Heart right ventricle (tissue), 16 donors: ENCODE data around the gene AP1S3. TPM values are rescaled to one million over a fixed set of nuclear protein-coding genes. Genes with fewer than 3 reads are reported as not detected.

Experiments used
- ATAC-seq, 8 donors: fragments of 200-7000 bp; cut with Tn5 transposase; one replicate each; pipeline ENCODE4 v1.9.1; 2020; ENCODE audit warnings: mild to moderate bottlenecking in 8 of 8, moderate library complexity in 8 of 8, moderate number of reproducible peaks in 1 of 8
- DNase-seq, 2 donors: peaks; one replicate each; pipeline ENCODE4 v3.0.0-alpha.2; 2020
- H3K27ac ChIP-seq, 10 donors: fragments of 200-600 bp; sonication (generic) in 2 of 10; one replicate each; pipeline versions ENCODE4 v1.5.0 to v1.8.0; 2020 to 2022; ENCODE audit warnings: mild to moderate bottlenecking in 3 of 10
- H3K27me3 ChIP-seq, 7 donors: fragments of 200-600 bp; one replicate each; pipeline ENCODE4 v1.8.0; 2021 to 2022; ENCODE audit warnings: mild to moderate bottlenecking in 2 of 7
- H3K36me3 ChIP-seq, 9 donors: fragments of 200-600 bp; sonication (generic) in 1 of 9; one replicate each; pipeline versions ENCODE4 v1.5.0 to v1.8.0; 2020 to 2022; ENCODE audit warnings: mild to moderate bottlenecking in 2 of 9
- H3K4me1 ChIP-seq, 9 donors: fragments of 200-600 bp; sonication (generic) in 1 of 9; one replicate each; pipeline versions ENCODE4 v1.5.0 to v1.8.0; 2020 to 2022; ENCODE audit warnings: mild to moderate bottlenecking in 4 of 9
- H3K4me3 ChIP-seq, 10 donors: fragments of 200-600 bp; sonication (generic) in 2 of 10; one replicate each; pipeline versions ENCODE4 v1.5.0 to v1.8.0; 2020 to 2022; ENCODE audit warnings: mild to moderate bottlenecking in 7 of 10, moderate library complexity in 2 of 10
- H3K9me3 ChIP-seq, 11 donors: fragments of 200-600 bp in 10 of 11; sonication (generic) in 2 of 11; one replicate each; pipeline versions ENCODE4 v1.5.0 to v1.8.0; 2013 to 2022; ENCODE audit warnings: mild to moderate bottlenecking in 2 of 11, control low read depth in 1 of 11, moderate library complexity in 1 of 11
- WGBS, 2 donors: extraction: QIAGEN DNeasy Blood & Tissue Kit; methylation state at CpG; one replicate each; pipeline ENCODE4 v1.1.7; 2013; ENCODE audit warnings: inconsistent platforms in 1 of 2; 5-methylcytosine and 5-hydroxymethylcytosine counted together
- intact Hi-C, 10 donors: fragments of 100-400 bp; cut with DNase I; formaldehyde crosslinking; loops; one replicate each; pipeline versions ENCODE4 v1.11.1 to v1.14.2; 2022
- polyA plus RNA-seq, 2 donors: library from polyadenylated mRNA; stranded (reverse); fragments of 200-250 nt; gene quantifications; one replicate each; pipeline ENCODE4 v1.2.3, GENCODE V29; 2013
- total RNA-seq, 10 donors: library from RNA; stranded (reverse); fragmentation: NEBNext Ultra II Directional in 3 of 10; extraction: Animal tissue kit (Norgen Biotek cat#: 25700) in 3 of 10; gene quantifications; one replicate each; pipeline versions ENCODE4 v1.2.1 to v1.2.4, GENCODE V29; 2021 to 2023
- TF ChIP-seq, protein P1 (sequence below), 9 donors: fragments of 200-600 bp; sonication (generic) in 2 of 9; IDR thresholded peaks; one replicate each; pipeline versions ENCODE4 v1.5.0 to v1.8.0; 2021 to 2022; ENCODE audit warnings: antibody characterized with exemption in 9 of 9, mild to moderate bottlenecking in 5 of 9, moderate library complexity in 1 of 9
- donor health status: Arrhythmogenic right ventricular cardiomyopathy.
- donor health status: ischemic (EF 13 %, LVEDD 7.1; RV severe dilation, severe dysfunction).
- donor health status: healthy with polysubstance abuse.
- donor health status: DM: no; HTN: yes; CAD: no.
- donor health status: DM: no; HTN: no; CAD: no.
- donor health status: ischemic (EF 25% LVEDD 6.9; RV normal size, moderate dysfunction).
- donor health status: ischemic (EF 25% LVEDD 5.7; RV mildly dilated, moderate dysfunction).
- donor health status: healthy.
- donor health status: DM: yes; HTN: yes; CAD: no.
- donor health status: Ischemic cardiomyopathy.
- donor health status: ischemic (EF 35%, LVEDD 5.7; RV mildly dilated, moderate dysfunction).
- donor health status: nonischemic (EF 11% LVEDD 7.7; RV severe dilation, severe dysfunction).
- donor health status: DM: yes; HTN: yes; CAD: no.
- donor health status: PGD.
- donor health status: ischemic (EF 29% LVEDD 5.4; RV normal size, mild dysfunction).
- donor health status: nonischemic (EF 23%, LVEDD 6.1; RV moderate dilation, normal function).

AP1S3 gene
- total and polyA plus RNA-seq, 12 donors = 0.12 to 0.85 (median 0.37) TPM; not detected in 4

DNA sequence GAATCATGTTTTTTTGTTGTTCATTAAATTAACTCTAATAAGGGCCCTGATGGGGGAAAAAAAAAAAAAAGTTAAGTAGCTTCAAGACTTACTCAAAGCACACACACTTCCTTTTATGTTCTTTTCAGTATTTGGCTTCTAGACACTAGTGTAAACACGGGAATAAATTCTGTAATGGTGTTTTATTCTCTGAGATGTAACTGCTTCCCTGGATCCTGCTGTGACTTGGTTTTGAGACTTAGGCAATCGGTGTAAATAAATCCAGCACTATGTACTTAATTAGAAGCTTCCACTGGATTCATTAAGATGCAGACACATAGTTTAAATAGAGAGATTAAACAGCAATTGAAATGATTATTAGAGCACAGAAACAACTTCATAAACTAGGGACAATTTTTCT is 26.1 kb upstream of the AP1S3 start:
- no peak for DNase-seq
- H3K27ac ChIP-seq = no peak overlapping the region
- H3K27me3 ChIP-seq = no peaks in the 10 kb centered on the region
- H3K36me3 ChIP-seq = peaks cover 0 to 22% (median 0%) of the 10 kb centered on the region in 9 donors
- no peak overlapping the region for H3K4me3 ChIP-seq
- no peak for ATAC-seq
- TF ChIP-seq, protein P1, sequence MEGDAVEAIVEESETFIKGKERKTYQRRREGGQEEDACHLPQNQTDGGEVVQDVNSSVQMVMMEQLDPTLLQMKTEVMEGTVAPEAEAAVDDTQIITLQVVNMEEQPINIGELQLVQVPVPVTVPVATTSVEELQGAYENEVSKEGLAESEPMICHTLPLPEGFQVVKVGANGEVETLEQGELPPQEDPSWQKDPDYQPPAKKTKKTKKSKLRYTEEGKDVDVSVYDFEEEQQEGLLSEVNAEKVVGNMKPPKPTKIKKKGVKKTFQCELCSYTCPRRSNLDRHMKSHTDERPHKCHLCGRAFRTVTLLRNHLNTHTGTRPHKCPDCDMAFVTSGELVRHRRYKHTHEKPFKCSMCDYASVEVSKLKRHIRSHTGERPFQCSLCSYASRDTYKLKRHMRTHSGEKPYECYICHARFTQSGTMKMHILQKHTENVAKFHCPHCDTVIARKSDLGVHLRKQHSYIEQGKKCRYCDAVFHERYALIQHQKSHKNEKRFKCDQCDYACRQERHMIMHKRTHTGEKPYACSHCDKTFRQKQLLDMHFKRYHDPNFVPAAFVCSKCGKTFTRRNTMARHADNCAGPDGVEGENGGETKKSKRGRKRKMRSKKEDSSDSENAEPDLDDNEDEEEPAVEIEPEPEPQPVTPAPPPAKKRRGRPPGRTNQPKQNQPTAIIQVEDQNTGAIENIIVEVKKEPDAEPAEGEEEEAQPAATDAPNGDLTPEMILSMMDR (IDR thresholded peaks at IDR 0.05) = no peak
- H3K9me3 ChIP-seq = no peaks in the 10 kb centered on the region
- H3K4me1 ChIP-seq = no peaks in the 10 kb centered on the region
- 90 to 93% methylated on average over 2 of the region's 2 CpGs for WGBS, 2 donors
- intact Hi-C loops = no loop called here

GRCh38 chr2:223860809-223861738 is 23.7 kb upstream of the AP1S3 start:
- DNase-seq (no peak), ATAC-seq (peak in 1 of 8 donors; percentile 42)
- Histone ChIP-seq H3K9me3 (no peaks in the 10 kb centered on the region), H3K36me3 (peaks cover 0 to 17% (median 0%) of the 10 kb centered on the region in 9 donors), H3K27ac (no peak overlapping the region), H3K27me3 (no peaks in the 10 kb centered on the region), H3K4me3 (no peak overlapping the region), H3K4me1 (no peaks in the 10 kb centered on the region)
- 83% methylated on average over 5 of the region's 5 CpGs for WGBS, 2 donors
- intact Hi-C loops = no loop called here
- TF ChIP-seq, protein P1 (IDR thresholded peaks at IDR 0.05) = no peak

DNA sequence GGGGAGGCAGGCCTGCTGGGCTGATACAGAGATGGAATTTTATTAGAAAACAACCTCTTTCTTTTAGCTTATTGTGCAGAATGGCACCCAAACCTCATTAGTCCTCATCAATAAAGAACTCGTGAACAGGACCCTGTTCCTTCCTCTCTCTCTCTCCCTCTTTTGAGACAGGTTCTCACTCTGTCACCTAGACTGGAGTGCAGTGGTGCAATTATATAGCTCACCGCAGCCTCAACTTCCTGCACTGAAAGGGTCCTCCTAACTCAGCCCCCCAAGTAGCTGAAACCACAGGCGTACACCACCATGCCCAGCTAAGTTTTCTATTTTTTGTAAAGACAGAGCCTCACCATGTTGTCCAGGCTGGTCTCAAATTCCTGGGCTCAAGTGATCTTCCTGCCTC is 21.7 kb upstream of the AP1S3 start:
- no peak for DNase-seq
- Histone ChIP-seq H3K27me3 (no peaks in the 10 kb centered on the region), H3K9me3 (no peaks in the 10 kb centered on the region), H3K4me1 (no peaks in the 10 kb centered on the region), H3K27ac (no peak overlapping the region), H3K4me3 (no peak overlapping the region), H3K36me3 (peaks cover 0 to 15% (median 0%) of the 10 kb centered on the region in 9 donors)
- intact Hi-C loops = no loop called here
- ATAC-seq = no peak
- 94 to 95% methylated on average over 3 of the region's 3 CpGs for WGBS, 2 donors
- TF ChIP-seq, protein P1 (IDR thresholded peaks at IDR 0.05) = no peak

DNA sequence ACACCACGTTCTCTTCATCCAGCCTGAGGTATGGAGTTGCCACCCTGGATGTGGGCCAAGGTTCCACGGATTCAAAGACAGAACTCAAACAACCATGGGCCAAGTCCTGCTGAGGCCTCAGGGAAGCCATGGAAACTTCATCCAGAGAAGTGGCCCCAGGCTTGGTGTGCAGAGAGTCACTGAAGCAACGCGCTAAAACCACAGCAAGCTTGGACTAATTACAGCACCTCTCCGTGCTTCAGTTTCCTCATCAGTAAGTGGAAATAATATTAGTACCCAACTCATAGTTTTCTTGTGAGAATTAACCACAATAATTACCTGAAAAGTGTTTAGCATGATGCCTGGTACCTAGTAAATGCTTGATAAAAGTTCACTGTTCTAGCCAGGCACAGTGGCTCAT is 19.2 kb upstream of the AP1S3 start:
- Histone ChIP-seq H3K27me3 (no peaks in the 10 kb centered on the region), H3K36me3 (peaks cover 0 to 37% (median 0%) of the 10 kb centered on the region in 9 donors), H3K9me3 (no peaks in the 10 kb centered on the region), H3K4me1 (no peaks in the 10 kb centered on the region), H3K27ac (no peak overlapping the region), H3K4me3 (no peak overlapping the region)
- WGBS, 2 donors = 86 to 88% methylated on average over 5 of the region's 5 CpGs
- DNase-seq (no peak), ATAC-seq (no peak)
- intact Hi-C loops = no loop called here
- TF ChIP-seq, protein P1 (IDR thresholded peaks at IDR 0.05) = no peak
